Lung microvascular endothelial cell (primary cell): Measurements from ENCODE around the gene PAK1. TPM values are rescaled to one million over a fixed set of nuclear protein-coding genes. Genes with fewer than 3 reads are reported as not detected.

ENCODE experiments used
- DNase-seq, 2 donors: peaks; one replicate each; pipeline versions ENCODE4 v3.0.0 to v3.0.0-alpha.2; 2010; ENCODE audit warnings: low read depth in 2 of 2
- total RNA-seq: library from RNA; depleted of rRNA; stranded (reverse); fragments of >200 nt; gene quantifications from 2 replicates; pipeline ENCODE4 v1.2.1, GENCODE V29; 2014

PAK1 gene
- total RNA-seq, 1 donor from 2014 or later = under 0.01 TPM

GRCh38 chr11:77310721-77311120, 163.2 kb downstream of the PAK1 start:
- DNase-seq = no peak

GRCh38 chr11:77309401-77310085, 164.4 kb downstream of the PAK1 start:
- peak; percentile 1 to 79 for DNase-seq

- DNase-seq = no peak
Measured at GRCh38 chr11:77308838-77309237, 165.1 kb downstream of the PAK1 start.

GRCh38 chr11:77303328-77303727, 170.6 kb downstream of the PAK1 start:
- no peak for DNase-seq

- DNase-seq = no peak
Measured at GRCh38 chr11:77302752-77303151, 171.1 kb downstream of the PAK1 start.

GRCh38 chr11:77301510-77301909, 172.4 kb downstream of the PAK1 start, which contains the start of gene GDPD4:
GDPD4 (minus strand) TSS chr11:77301686; CDS start chr11:77285137, 16,549 bp downstream.
- DNase-seq = no peak

- DNase-seq = no peak
Measured at GRCh38 chr11:77300695-77301094, 173.2 kb downstream of the PAK1 start.

GRCh38 chr11:77300028-77300427, 173.9 kb downstream of the PAK1 start:
- peak; percentile 2 to 12 for DNase-seq

- DNase-seq = peak; percentile 48 to 70
Measured at GRCh38 chr11:77299528-77299993, 174.3 kb downstream of the PAK1 start.

GRCh38 chr11:77294040-77294439, 179.9 kb downstream of the PAK1 start:
- DNase-seq = no peak

GRCh38 chr11:77289737-77290136, 184.2 kb downstream of the PAK1 start:
- DNase-seq = no peak

GRCh38 chr11:77287615-77288273, 186.2 kb downstream of the PAK1 start:
- peak in 1 of 2 donors; percentile 80 for DNase-seq

GRCh38 chr11:77287136-77287535, 186.8 kb downstream of the PAK1 start:
- no peak for DNase-seq

- DNase-seq = no peak
Measured at GRCh38 chr11:77284476-77285468, 189.1 kb downstream of the PAK1 start.

- DNase-seq = no peak
Measured at GRCh38 chr11:77283101-77283500, 190.8 kb downstream of the PAK1 start.

- DNase-seq = peak in 1 of 2 donors; percentile 57
Measured at GRCh38 chr11:77278595-77279506, 195.0 kb downstream of the PAK1 start.

- no peak for DNase-seq
Measured at GRCh38 chr11:77276271-77276670, 197.6 kb downstream of the PAK1 start.
